HG03095 (cell line): ENCODE data around the gene DBNL.

Experiments used
- ATAC-seq: cut with Tn5 transposase; IDR thresholded peaks from one replicate; pipeline ENCODE4 v1.9.1; 2021; ENCODE audit warnings: moderate library complexity; ENCODE audit not compliant: unreplicated experiment

The DBNL gene

GRCh38 chr7:44076101-44076895 lies 31.8 kb downstream of the DBNL start:
- no peak for ATAC-seq

- no peak for ATAC-seq
Measured at GRCh38 chr7:44077061-44077460, 32.6 kb downstream of the DBNL start.

- no peak for ATAC-seq
Measured at GRCh38 chr7:44077681-44078091, 33.2 kb downstream of the DBNL start.

GRCh38 chr7:44078521-44078920 lies 34.0 kb downstream of the DBNL start:
- ATAC-seq, result no peak

- no peak for ATAC-seq
Measured at GRCh38 chr7:44079331-44080021, 35.0 kb downstream of the DBNL start.

GRCh38 chr7:44080118-44080517 lies 35.6 kb downstream of the DBNL start:
- ATAC-seq, result no peak

GRCh38 chr7:44080686-44081265 lies 36.3 kb downstream of the DBNL start:
- ATAC-seq, result no peak

GRCh38 chr7:44081266-44081748 lies 36.8 kb downstream of the DBNL start:
- ATAC-seq, result no peak

GRCh38 chr7:44082541-44083207 lies 38.2 kb downstream of the DBNL start:
- ATAC-seq, result peak; percentile 92

GRCh38 chr7:44083796-44084195 lies 39.3 kb downstream of the DBNL start:
- no peak for ATAC-seq

- no peak for ATAC-seq
Measured at GRCh38 chr7:44084701-44085100, 40.2 kb downstream of the DBNL start.

- ATAC-seq, result no peak
Measured at GRCh38 chr7:44085546-44085945, 41.0 kb downstream of the DBNL start.

- no peak for ATAC-seq
Measured at GRCh38 chr7:44086627-44087026, 42.1 kb downstream of the DBNL start.

GRCh38 chr7:44087911-44088838 lies 43.7 kb downstream of the DBNL start:
- no peak for ATAC-seq

GRCh38 chr7:44093102-44093641 lies 48.7 kb downstream of the DBNL start:
- no peak for ATAC-seq

GRCh38 chr7:44094365-44094764 lies 49.9 kb downstream of the DBNL start:
- ATAC-seq, result no peak

GRCh38 chr7:44094883-44095592 lies 50.5 kb downstream of the DBNL start:
- ATAC-seq, result no peak

GRCh38 chr7:44095781-44096180 lies 51.3 kb downstream of the DBNL start:
- no peak for ATAC-seq

- ATAC-seq, result no peak
Measured at GRCh38 chr7:44096326-44096881, 51.9 kb downstream of the DBNL start.
